ENCODE measurements around the gene PCDHB16.
"Not testable (repeated sequence)": the region's sequence is repeated elsewhere in the genome, so short reads cannot be mapped to it uniquely, and the experiment has no call there.

The PCDHB16 gene

DNA sequence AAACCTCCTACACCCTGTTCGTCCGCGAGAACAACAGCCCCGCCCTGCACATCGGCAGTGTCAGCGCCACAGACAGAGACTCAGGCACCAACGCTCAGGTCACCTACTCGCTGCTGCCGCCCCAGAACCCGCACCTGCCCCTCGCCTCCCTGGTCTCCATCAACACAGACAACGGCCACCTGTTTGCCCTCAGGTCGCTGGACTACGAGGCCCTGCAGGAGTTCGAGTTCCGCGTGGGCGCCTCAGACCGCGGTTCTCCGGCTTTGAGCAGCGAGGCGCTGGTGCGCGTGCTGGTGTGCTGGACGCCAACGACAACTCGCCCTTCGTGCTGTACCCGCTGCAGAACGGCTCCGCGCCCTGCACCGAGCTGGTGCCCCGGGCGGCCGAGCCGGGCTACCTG lies 24.8 kb upstream of the PCDHB16 start:
- not testable (repeated sequence) for H3K36me3 ChIP-seq (ENCODE audit: insufficient read depth, low read length); H3K4me3 ChIP-seq (ENCODE audit: low read depth, low read length); H3K27me3 ChIP-seq (ENCODE audit: insufficient read depth, low read length); H3K4me1 ChIP-seq (ENCODE audit: control insufficient read depth, insufficient read depth, low read length, unreplicated experiment); H3K79me2 ChIP-seq (ENCODE audit: control insufficient read depth, insufficient read depth, low read length, unreplicated experiment); H2AFZ ChIP-seq (ENCODE audit: low read length, unreplicated experiment); H3K27ac ChIP-seq (ENCODE audit: low read depth, low read length)

DNA sequence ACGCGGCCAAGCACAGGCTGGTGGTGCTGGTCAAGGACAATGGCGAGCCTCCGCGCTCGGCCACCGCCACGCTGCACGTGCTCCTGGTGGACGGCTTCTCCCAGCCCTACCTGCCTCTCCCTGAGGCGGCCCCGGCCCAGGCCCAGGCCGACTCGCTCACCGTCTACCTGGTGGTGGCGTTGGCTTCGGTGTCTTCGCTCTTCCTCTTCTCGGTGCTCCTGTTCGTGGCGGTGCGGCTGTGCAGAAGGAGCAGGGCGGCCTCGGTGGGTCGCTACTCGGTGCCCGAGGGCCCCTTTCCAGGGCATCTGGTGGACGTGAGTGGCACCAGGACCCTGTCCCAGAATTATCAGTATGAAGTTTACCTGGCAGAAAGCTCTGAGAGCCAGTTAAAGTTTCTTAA lies 24.3 kb upstream of the PCDHB16 start:
- H3K4me1 ChIP-seq (ENCODE audit: control insufficient read depth, insufficient read depth, low read length, unreplicated experiment); H2AFZ ChIP-seq (ENCODE audit: low read length, unreplicated experiment); H3K27me3 ChIP-seq (ENCODE audit: insufficient read depth, low read length); H3K4me3 ChIP-seq (ENCODE audit: low read depth, low read length); H3K79me2 ChIP-seq (ENCODE audit: control insufficient read depth, insufficient read depth, low read length, unreplicated experiment); H3K36me3 ChIP-seq (ENCODE audit: insufficient read depth, low read length); H3K27ac ChIP-seq (ENCODE audit: low read depth, low read length): not testable (repeated sequence)

DNA sequence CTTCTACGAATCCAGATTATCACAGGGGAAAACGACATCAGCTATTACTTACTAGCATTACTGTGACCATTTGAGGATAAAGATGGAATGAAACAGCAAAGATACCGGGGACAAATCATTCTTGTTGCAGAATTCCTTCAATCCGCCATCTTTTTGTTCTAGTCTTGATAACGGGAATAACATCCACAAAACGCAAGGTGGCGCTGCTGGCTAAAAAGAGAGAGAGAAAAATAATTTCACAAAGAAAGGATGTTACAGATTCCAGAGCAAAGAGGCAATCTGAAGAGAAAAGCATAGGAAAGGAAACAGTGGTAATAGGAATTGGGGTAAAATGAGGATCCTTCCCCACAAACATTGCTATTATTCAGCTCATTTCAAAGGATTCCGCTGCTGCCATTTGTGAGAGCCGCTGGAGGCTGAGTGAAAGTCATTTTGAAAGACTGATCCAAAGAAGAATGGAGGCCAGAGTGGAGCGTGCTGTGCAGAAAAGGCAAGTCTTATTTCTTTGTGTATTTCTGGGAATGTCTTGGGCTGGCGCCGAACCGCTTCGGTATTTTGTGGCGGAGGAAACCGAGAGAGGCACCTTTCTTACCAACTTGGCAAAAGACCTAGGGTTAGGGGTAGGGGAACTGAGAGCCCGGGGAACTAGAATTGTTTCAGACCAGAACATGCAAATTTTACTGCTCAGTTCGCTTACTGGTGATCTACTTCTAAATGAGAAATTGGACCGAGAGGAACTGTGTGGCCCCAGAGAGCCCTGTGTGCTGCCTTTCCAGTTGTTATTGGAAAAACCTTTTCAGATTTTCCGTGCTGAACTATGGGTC lies 9.6 kb upstream of the PCDHB16 start, which contains the start of gene PCDHB7:
TSS of gene PCDHB7 (plus strand) at position 264 of the 824 bp plus-strand sequence. CDS start at position 456, 192 bp downstream.
- H3K4me3 ChIP-seq (ENCODE audit: low read depth, low read length) = no peak within 1 kb of the TSS
- no peaks in the 10 kb centered on the region for H3K79me2 ChIP-seq (ENCODE audit: control insufficient read depth, insufficient read depth, low read length, unreplicated experiment)
- H2AFZ ChIP-seq (ENCODE audit: low read length, unreplicated experiment) = peak within 1 kb of the TSS; percentile 41

DNA sequence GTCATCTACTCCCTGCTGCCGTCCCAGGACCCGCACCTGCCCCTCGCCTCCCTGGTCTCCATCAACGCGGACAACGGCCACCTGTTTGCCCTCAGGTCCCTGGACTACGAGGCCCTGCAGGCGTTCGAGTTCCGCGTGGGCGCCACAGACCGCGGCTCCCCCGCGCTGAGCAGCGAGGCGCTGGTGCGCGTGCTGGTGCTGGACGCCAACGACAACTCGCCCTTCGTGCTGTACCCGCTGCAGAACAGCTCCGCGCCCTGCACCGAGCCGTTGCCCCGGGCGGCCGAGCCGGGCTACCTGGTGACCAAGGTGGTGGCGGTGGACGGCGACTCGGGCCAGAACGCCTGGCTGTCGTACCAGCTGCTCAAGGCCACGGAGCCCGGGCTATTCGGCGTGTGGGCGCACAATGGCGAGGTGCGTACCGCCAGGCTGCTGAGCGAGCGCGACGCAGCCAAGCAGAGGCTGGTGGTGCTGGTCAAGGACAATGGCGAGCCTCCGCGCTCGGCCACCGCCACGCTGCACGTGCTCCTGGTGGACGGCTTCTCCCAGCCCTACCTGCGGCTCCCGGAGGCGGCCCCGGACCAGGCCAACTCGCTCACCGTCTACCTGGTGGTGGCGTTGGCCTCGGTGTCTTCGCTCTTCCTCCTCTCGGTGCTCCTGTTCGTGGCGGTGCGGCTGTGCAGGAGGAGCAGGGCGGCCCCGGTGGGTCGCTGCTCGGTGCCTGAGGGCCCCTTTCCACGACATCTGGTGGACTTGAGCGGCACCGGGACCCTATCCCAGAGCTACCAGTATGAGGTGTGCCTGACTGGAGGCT lies 7.7 kb upstream of the PCDHB16 start:
- peaks cover 36% of the 10 kb centered on the region for H3K27me3 ChIP-seq (ENCODE audit: insufficient read depth, low read length)
- H2AFZ ChIP-seq (ENCODE audit: low read length, unreplicated experiment) = not testable (repeated sequence)

More for the DNA sequence above, 9.6 kb upstream of the PCDHB16 start, which contains the start of gene PCDHB7:
- Histone ChIP-seq H3K36me3 (ENCODE audit: insufficient read depth, low read length) (no peaks in the 10 kb centered on the region), H3K27ac (ENCODE audit: low read depth, low read length) (no peak within 1 kb of the TSS), H3K4me1 (ENCODE audit: control insufficient read depth, insufficient read depth, low read length, unreplicated experiment) (no peaks in the 10 kb centered on the region), H3K27me3 (ENCODE audit: insufficient read depth, low read length) (peaks cover 27% of the 10 kb centered on the region)

DNA sequence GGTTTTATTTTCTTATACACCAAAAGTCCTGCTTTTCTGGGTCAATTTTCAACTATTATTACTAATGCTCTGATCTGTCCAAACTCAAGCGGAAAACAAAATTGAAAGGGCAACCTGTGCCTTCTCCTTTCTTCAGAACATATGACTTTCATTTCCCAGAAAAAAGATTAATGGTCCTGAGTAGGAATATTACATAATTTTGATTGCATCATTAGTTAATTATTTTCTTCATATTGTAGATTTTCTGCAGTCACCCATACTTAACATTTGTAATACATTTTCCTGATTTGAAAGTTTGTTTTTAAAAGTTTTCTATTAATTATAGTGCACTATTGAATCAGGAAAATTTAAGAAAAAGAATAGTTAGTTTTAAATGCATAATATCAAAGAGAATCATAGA lies 6.3 kb upstream of the PCDHB16 start:
- Histone ChIP-seq H3K79me2 (ENCODE audit: control insufficient read depth, insufficient read depth, low read length, unreplicated experiment) (no peaks in the 10 kb centered on the region), H3K27ac (ENCODE audit: low read depth, low read length) (no peak overlapping the region), H3K4me1 (ENCODE audit: control insufficient read depth, insufficient read depth, low read length, unreplicated experiment) (no peaks in the 10 kb centered on the region), H3K4me3 (ENCODE audit: low read depth, low read length) (no peak overlapping the region), H2AFZ (ENCODE audit: low read length, unreplicated experiment) (no peak overlapping the region), H3K36me3 (ENCODE audit: insufficient read depth, low read length) (no peaks in the 10 kb centered on the region), H3K27me3 (ENCODE audit: insufficient read depth, low read length) (peaks cover 36% of the 10 kb centered on the region)

More for the DNA sequence above, 7.7 kb upstream of the PCDHB16 start:
- not testable (repeated sequence) for H3K27ac ChIP-seq (ENCODE audit: low read depth, low read length); H3K79me2 ChIP-seq (ENCODE audit: control insufficient read depth, insufficient read depth, low read length, unreplicated experiment); H3K4me3 ChIP-seq (ENCODE audit: low read depth, low read length); H3K36me3 ChIP-seq (ENCODE audit: insufficient read depth, low read length); H3K4me1 ChIP-seq (ENCODE audit: control insufficient read depth, insufficient read depth, low read length, unreplicated experiment)

DNA sequence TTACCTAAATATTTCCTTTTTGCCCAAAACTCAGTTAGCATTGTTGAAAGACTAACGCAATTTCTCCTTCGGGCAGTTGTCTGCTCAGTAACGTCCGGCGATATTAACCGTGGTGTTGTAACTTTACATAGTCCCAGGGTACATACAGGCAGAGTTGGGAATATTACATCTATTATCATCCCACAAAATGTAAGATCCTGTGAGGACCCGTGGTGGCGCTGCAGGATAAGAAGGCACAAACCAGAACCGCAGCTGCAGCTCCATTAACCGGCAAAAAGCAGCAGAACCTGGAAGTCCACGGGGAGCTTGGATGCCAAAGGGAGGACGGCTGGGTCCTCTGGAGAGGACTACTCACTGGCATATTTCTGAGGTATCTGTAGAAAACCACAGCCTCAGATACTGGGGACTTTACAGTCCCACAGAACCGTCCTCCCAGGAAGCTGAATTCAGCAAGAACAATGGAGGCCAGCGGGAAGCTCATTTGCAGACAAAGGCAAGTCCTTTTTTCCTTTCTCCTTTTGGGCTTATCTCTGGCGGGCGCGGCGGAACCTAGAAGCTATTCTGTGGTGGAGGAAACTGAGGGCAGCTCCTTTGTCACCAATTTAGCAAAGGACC lies 4.5 kb upstream of the PCDHB16 start, which contains the start of gene PCDHB8:
TSS of gene PCDHB8 (plus strand) at position 214 of the 615 bp plus-strand sequence. CDS start at position 459, 245 bp downstream.
- not testable (repeated sequence) for H3K4me3 ChIP-seq (ENCODE audit: low read depth, low read length)
- peaks cover 36% of the 10 kb centered on the region for H3K27me3 ChIP-seq (ENCODE audit: insufficient read depth, low read length)

DNA sequence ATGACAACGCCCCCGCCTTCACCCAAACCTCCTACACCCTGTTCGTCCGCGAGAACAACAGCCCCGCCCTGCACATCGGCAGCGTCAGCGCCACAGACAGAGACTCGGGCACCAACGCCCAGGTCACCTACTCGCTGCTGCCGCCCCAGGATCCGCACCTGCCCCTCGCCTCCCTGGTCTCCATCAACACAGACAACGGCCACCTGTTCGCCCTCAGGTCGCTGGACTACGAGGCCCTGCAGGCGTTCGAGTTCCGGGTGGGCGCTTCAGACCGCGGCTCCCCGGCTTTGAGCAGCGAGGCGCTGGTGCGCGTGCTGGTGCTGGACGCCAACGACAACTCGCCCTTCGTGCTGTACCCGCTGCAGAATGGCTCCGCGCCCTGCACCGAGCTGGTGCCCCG lies 2.8 kb upstream of the PCDHB16 start:
- not testable (repeated sequence) for H3K79me2 ChIP-seq (ENCODE audit: control insufficient read depth, insufficient read depth, low read length, unreplicated experiment); H3K27ac ChIP-seq (ENCODE audit: low read depth, low read length); H2AFZ ChIP-seq (ENCODE audit: low read length, unreplicated experiment); H3K4me3 ChIP-seq (ENCODE audit: low read depth, low read length); H3K4me1 ChIP-seq (ENCODE audit: control insufficient read depth, insufficient read depth, low read length, unreplicated experiment); H3K36me3 ChIP-seq (ENCODE audit: insufficient read depth, low read length)
- peaks cover 29% of the 10 kb centered on the region for H3K27me3 ChIP-seq (ENCODE audit: insufficient read depth, low read length)

More for the DNA sequence above, 4.5 kb upstream of the PCDHB16 start, which contains the start of gene PCDHB8:
- H3K79me2 ChIP-seq (ENCODE audit: control insufficient read depth, insufficient read depth, low read length, unreplicated experiment); H3K27ac ChIP-seq (ENCODE audit: low read depth, low read length); H2AFZ ChIP-seq (ENCODE audit: low read length, unreplicated experiment); H3K4me1 ChIP-seq (ENCODE audit: control insufficient read depth, insufficient read depth, low read length, unreplicated experiment); H3K36me3 ChIP-seq (ENCODE audit: insufficient read depth, low read length): not testable (repeated sequence)

DNA sequence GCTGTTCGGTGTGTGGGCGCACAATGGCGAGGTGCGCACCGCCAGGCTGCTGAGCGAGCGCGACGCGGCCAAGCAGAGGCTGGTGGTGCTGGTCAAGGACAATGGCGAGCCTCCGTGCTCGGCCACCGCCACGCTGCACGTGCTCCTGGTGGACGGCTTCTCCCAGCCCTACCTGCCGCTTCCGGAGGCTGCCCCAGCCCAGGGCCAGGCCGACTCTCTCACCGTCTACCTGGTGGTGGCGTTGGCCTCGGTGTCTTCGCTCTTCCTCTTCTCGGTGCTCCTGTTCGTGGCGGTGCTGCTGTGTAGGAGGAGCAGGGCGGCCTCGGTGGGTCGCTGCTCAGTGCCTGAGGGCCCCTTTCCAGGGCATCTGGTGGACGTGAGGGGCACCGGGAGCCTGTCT lies 2.3 kb upstream of the PCDHB16 start:
- H3K27me3 ChIP-seq (ENCODE audit: insufficient read depth, low read length) = peaks cover 28% of the 10 kb centered on the region
- not testable (repeated sequence) for H3K79me2 ChIP-seq (ENCODE audit: control insufficient read depth, insufficient read depth, low read length, unreplicated experiment); H3K4me1 ChIP-seq (ENCODE audit: control insufficient read depth, insufficient read depth, low read length, unreplicated experiment); H3K4me3 ChIP-seq (ENCODE audit: low read depth, low read length); H3K27ac ChIP-seq (ENCODE audit: low read depth, low read length); H3K36me3 ChIP-seq (ENCODE audit: insufficient read depth, low read length); H2AFZ ChIP-seq (ENCODE audit: low read length, unreplicated experiment)

DNA sequence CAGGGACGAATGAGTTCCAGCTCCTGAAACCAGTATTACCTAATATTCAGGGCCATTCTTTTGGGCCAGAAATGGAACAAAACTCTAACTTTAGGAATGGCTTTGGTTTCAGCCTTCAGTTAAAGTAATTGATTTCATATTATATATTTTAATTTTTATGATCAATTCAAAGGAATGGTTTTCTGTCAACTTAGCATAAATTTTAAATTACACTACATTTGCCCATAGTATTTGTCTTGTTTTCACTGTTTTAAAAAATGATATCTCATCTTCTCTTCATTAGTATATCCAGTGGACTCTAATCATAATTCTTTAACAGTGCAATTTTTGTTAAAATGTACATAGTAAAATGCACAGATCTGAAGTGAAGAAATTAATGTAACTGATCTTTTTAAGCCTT lies 1.9 kb upstream of the PCDHB16 start:
- Histone ChIP-seq H3K79me2 (ENCODE audit: control insufficient read depth, insufficient read depth, low read length, unreplicated experiment) (no peaks in the 10 kb centered on the region), H2AFZ (ENCODE audit: low read length, unreplicated experiment) (no peak overlapping the region), H3K4me1 (ENCODE audit: control insufficient read depth, insufficient read depth, low read length, unreplicated experiment) (no peaks in the 10 kb centered on the region), H3K36me3 (ENCODE audit: insufficient read depth, low read length) (no peaks in the 10 kb centered on the region), H3K4me3 (ENCODE audit: low read depth, low read length) (no peak overlapping the region), H3K27me3 (ENCODE audit: insufficient read depth, low read length) (peaks cover 24% of the 10 kb centered on the region), H3K27ac (ENCODE audit: low read depth, low read length) (no peak overlapping the region)

DNA sequence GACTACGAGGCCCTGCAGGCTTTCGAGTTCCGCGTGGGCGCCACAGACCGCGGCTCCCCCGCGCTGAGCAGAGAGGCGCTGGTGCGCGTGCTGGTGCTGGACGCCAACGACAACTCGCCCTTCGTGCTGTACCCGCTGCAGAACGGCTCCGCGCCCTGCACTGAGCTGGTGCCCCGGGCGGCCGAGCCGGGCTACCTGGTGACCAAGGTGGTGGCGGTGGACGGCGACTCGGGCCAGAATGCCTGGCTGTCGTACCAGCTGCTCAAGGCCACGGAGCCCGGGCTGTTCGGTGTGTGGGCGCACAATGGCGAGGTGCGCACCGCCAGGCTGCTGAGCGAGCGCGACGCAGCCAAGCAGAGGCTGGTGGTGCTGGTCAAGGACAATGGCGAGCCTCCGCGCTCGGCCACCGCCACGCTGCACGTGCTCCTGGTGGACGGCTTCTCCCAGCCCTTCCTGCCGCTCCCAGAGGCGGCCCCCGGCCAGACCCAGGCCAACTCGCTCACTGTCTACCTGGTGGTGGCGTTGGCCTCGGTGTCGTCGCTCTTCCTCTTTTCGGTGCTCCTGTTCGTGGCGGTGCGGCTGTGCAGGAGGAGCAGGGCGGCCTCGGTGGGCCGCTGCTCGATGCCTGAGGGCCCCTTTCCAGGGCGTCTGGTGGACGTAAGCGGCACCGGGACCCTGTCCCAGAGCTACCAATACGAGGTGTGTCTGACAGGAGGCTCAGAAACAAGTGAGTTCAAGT lies 2.1 kb downstream of the PCDHB16 start:
- H2AFZ ChIP-seq (ENCODE audit: low read length, unreplicated experiment); H3K36me3 ChIP-seq (ENCODE audit: insufficient read depth, low read length); H3K79me2 ChIP-seq (ENCODE audit: control insufficient read depth, insufficient read depth, low read length, unreplicated experiment); H3K27me3 ChIP-seq (ENCODE audit: insufficient read depth, low read length); H3K4me1 ChIP-seq (ENCODE audit: control insufficient read depth, insufficient read depth, low read length, unreplicated experiment); H3K4me3 ChIP-seq (ENCODE audit: low read depth, low read length); H3K27ac ChIP-seq (ENCODE audit: low read depth, low read length): not testable (repeated sequence)
